Ectodermal cell (in vitro differentiated cells): ENCODE measurements around the gene SPATS1.

Experiments used
- H3K27ac ChIP-seq: 2 replicates; pipeline ENCODE4 v1.7.0; 2013; ENCODE audit warnings: mild to moderate bottlenecking, low read depth, low read length; ENCODE audit not compliant: insufficient read depth, poor library complexity, severe bottlenecking
- H3K27me3 ChIP-seq: 2 replicates; pipeline ENCODE4 v1.7.0; 2013; ENCODE audit warnings: mild to moderate bottlenecking, low read length; ENCODE audit not compliant: insufficient read depth, control insufficient read depth, poor library complexity, severe bottlenecking
- H3K36me3 ChIP-seq: one replicate; pipeline ENCODE4 v1.7.0; 2013; ENCODE audit warnings: low read length; ENCODE audit not compliant: control insufficient read depth, insufficient read depth
- H3K4me1 ChIP-seq: one replicate; pipeline ENCODE4 v1.7.0; 2013; ENCODE audit warnings: low read length; ENCODE audit not compliant: control insufficient read depth, insufficient read depth
- H3K4me3 ChIP-seq: 2 replicates; pipeline ENCODE4 v1.7.0; 2013; ENCODE audit warnings: low read depth, low read length, control low read depth; ENCODE audit not compliant: insufficient read depth
- H3K9me3 ChIP-seq: 2 replicates; pipeline ENCODE4 v1.7.0; 2013; ENCODE audit warnings: mild to moderate bottlenecking, low read length, moderate library complexity; ENCODE audit not compliant: control insufficient read depth
- WGBS, 2 experiments: methylation state at CpG; one replicate each; pipeline ENCODE4 v1.1.7; 2013; ENCODE audit warnings: missing lambda C conversion rate in 2 of 2; 5-methylcytosine and 5-hydroxymethylcytosine counted together

The SPATS1 gene

DNA sequence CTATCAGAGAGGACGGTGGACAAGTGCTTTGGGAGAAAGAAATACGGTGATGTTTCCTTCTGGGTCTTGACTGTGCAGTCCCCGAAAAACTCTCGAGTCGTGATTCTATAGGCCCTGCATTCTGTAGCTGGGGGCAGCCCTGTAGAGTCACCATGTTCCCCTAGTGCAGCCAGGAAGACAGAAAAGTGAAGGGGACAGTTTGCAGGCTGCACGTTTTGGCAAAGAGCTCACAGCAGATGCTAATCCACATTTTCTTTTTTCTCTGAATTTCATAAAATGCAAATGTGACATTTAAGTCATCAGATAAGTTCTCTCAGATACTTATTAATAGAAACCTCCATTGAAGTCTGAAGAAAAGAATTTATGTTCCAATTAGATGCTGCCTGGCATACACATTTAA, 19.5 kb downstream of the SPATS1 start:
- H3K4me1 ChIP-seq, result no peaks in the 10 kb centered on the region
- no peaks in the 10 kb centered on the region for H3K9me3 ChIP-seq
- no peak overlapping the region for H3K4me3 ChIP-seq
- WGBS, 2 experiments, result 88 to 93% methylated on average over 6 of the region's 6 CpGs
- H3K36me3 ChIP-seq, result no peaks in the 10 kb centered on the region
- no peak overlapping the region for H3K27ac ChIP-seq
- no peaks in the 10 kb centered on the region for H3K27me3 ChIP-seq

DNA sequence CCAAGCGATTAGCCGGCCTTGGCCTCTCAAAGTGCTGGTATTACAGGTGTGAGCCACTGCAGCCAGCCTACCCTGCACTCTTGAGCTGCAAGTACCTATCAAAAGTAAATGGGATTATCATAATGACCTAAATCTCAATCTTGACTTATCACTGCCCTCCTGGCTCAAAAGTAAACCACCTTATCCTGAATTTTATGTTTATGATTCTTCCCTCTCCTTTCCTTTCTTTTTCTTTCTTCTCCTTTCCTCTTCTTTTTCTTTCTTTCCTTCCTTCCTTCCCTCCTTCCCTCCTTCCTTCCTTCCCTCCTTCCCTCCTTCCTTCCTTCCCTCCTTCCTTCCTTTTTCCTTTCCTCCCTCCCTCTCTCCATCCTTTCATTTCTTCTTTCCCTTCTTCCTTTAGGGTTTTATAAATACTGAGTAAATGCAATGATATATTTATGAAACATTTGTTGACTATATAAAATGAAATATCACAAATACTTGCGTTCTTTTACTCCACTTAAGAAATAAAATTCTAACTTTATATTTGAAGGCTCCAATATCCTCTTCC, 21.0 kb downstream of the SPATS1 start:
- H3K36me3 ChIP-seq, result no peaks in the 10 kb centered on the region
- no peaks in the 10 kb centered on the region for H3K27me3 ChIP-seq
- WGBS, 2 experiments, result 94 to 97% methylated on average over 3 of the region's 3 CpGs
- H3K9me3 ChIP-seq, result no peaks in the 10 kb centered on the region
- no peak overlapping the region for H3K4me3 ChIP-seq
- no peak overlapping the region for H3K27ac ChIP-seq
- H3K4me1 ChIP-seq, result no peaks in the 10 kb centered on the region

DNA sequence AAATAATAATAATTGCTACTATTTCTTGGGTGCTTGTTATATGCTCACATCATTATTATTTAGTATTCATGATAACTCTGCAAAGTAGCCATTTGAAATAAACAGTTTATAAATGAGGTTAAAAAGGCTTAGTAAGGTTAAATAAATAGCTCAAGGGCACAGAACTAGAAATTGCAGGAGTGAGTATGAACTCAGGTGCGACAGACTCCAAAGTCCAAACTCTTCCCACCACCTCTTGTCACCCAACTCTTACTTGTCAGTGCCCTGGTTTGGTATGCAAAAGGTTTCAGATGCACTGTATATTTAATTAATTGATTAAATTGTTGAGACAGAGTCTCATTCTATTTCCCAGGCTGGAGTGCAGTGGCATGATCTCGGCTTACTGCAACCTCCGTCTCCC, 24.3 kb downstream of the SPATS1 start:
- H3K4me3 ChIP-seq, result no peak overlapping the region
- no peak overlapping the region for H3K27ac ChIP-seq
- H3K27me3 ChIP-seq, result no peaks in the 10 kb centered on the region
- no peaks in the 10 kb centered on the region for H3K9me3 ChIP-seq
- H3K36me3 ChIP-seq, result no peaks in the 10 kb centered on the region
- 95 to 98% methylated on average over 2 to 3 of the region's 3 CpGs for WGBS, 2 experiments
- no peaks in the 10 kb centered on the region for H3K4me1 ChIP-seq

DNA sequence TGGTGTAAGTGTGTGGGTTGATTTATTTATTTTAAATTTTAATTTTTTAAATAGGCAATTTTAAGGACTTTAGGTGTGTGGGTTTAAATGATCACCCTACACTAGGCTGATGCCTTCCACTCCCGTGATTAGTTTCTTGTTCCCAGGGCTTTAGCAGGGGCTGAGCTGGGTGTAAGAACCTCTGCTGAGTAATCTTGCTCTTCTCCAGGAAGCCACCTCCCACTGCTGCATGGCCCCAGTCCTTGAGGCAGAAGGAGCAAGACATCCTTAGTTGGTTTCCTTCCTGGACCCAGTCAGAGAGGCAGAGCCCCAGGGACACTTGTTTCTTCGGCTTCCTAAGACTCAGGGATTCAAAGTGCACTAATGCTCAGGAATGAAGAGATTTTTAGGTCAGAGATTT, 25.2 kb downstream of the SPATS1 start:
- H3K9me3 ChIP-seq, result no peaks in the 10 kb centered on the region
- H3K4me3 ChIP-seq, result no peak overlapping the region
- H3K4me1 ChIP-seq, result no peaks in the 10 kb centered on the region
- no peaks in the 10 kb centered on the region for H3K27me3 ChIP-seq
- H3K27ac ChIP-seq, result no peak overlapping the region
- 88 to 90% methylated on average over 2 of the region's 2 CpGs for WGBS, 2 experiments
- no peaks in the 10 kb centered on the region for H3K36me3 ChIP-seq

DNA sequence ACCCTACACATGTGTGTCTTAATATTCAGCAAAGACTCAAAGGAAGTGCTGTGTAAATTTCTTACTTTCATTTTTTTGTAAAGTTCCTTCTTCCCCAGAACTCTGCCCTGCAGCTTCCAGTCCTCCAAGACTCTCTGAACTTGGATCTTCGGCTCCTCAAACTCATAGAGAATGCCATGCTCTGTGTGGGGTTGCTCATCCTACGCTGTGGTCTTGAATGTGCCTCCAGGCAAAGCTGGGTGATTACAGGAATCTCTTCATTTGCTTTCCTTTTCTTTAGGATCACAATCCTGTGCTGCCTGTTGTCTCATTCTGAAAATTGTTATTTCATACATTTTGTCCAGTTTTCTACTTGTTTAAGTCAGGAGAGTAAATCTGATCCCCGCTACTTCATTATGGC, 30.6 kb downstream of the SPATS1 start:
- H3K27ac ChIP-seq, result no peak overlapping the region
- 68 to 78% methylated on average over 2 of the region's 3 CpGs for whole genome bisulfite sequencing, 2 experiments
- no peaks in the 10 kb centered on the region for H3K9me3 ChIP-seq
- no peaks in the 10 kb centered on the region for H3K4me1 ChIP-seq
- no peak overlapping the region for H3K4me3 ChIP-seq
- no peaks in the 10 kb centered on the region for H3K36me3 ChIP-seq
- H3K27me3 ChIP-seq, result no peaks in the 10 kb centered on the region

DNA sequence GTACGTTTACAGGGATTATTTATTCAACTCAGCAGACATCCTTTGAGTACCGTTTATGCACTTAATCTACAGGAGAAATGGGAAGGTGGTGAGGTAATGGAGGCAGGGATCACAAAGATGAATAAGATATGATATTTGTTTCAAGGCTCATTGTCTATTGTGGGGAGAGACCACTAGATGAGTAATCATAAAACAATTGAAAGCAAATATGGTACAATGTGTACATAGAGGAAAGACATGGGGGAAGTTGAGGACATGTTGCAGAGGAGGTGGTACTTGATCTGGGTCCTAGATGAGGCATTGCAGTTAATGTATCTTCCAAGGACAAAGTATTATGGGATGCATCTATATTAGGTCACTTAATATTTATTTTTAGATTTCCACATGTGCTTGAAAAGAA, 31.3 kb downstream of the SPATS1 start:
- no peak overlapping the region for H3K27ac ChIP-seq
- no peaks in the 10 kb centered on the region for H3K4me1 ChIP-seq
- H3K9me3 ChIP-seq, result no peaks in the 10 kb centered on the region
- 77 to 85% methylated on average over 2 of the region's 2 CpGs for WGBS, 2 experiments
- H3K27me3 ChIP-seq, result no peaks in the 10 kb centered on the region
- no peak overlapping the region for H3K4me3 ChIP-seq
- H3K36me3 ChIP-seq, result no peaks in the 10 kb centered on the region

DNA sequence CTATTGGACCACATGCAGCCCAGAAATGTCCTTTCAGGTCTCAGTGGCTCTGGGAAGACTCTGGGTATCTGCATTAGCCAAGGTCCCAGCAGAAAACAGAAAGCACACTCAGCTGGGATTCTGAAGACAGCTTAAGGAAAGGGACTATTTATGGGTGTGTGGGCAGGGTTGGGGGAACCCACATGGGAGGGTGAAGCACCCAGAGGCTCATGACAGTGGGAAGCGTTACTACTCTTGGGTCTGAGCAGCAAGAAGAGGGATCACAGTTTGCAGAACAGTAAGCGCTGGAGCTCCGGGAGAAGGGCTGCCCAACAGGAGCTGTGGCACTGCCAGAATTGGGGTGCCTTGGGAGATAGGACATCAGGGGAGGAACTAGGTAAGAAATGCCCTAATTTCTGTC, 32.6 kb downstream of the SPATS1 start:
- H3K36me3 ChIP-seq, result no peaks in the 10 kb centered on the region
- no peak overlapping the region for H3K27ac ChIP-seq
- H3K4me3 ChIP-seq, result no peak overlapping the region
- no peaks in the 10 kb centered on the region for H3K9me3 ChIP-seq
- WGBS, 2 experiments, result 95 to 96% methylated on average over 3 of the region's 3 CpGs
- H3K4me1 ChIP-seq, result no peaks in the 10 kb centered on the region
- H3K27me3 ChIP-seq, result no peaks in the 10 kb centered on the region

DNA sequence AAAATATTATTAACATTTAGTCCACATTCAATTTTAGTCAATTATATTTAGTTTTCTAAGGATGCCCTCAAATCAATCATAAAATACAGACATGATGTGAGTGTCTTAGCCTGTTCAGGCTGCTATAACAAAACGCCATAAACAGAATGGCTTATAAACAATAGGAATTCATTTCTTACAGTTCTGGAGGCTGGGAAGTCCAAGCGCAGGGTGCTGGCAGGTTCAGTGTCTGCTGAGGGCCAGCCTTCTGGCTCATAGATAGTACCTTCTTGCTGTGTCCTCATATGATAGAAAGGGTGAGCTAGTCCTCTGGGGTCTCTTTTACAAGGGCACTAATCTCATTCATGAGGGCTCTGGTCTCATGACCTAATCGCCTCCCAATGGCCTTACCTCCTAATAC, 35.0 kb downstream of the SPATS1 start:
- Histone ChIP-seq H3K4me3 (no peak overlapping the region), H3K4me1 (no peaks in the 10 kb centered on the region), H3K27ac (no peak overlapping the region), H3K27me3 (no peaks in the 10 kb centered on the region), H3K9me3 (no peaks in the 10 kb centered on the region), H3K36me3 (no peaks in the 10 kb centered on the region)
- 96 to 98% methylated on average over 3 of the region's 3 CpGs for WGBS, 2 experiments

DNA sequence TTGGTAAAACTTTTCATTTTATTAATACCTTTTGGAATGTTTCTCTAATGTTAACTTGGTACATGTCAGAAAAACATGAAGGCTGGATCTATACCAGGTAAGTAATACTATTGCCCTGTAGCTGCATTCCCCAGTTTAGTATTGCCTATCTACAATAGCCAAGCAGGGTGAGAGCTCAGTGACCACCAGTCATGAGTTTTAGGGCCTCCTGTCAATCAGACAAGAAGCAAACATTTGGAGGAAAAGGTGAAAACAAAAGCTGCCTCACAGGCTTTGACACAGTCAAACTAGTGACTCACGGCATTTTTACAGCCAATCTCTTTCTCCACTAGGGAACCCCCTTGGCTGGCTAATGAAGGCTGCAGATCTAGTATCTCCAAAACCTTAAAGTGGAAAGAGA, 35.5 kb downstream of the SPATS1 start:
- H3K27me3 ChIP-seq, result no peaks in the 10 kb centered on the region
- no peak overlapping the region for H3K27ac ChIP-seq
- no peaks in the 10 kb centered on the region for H3K36me3 ChIP-seq
- WGBS, 2 experiments, result 35 to 52% methylated on average over 1 of the region's 1 CpG
- H3K9me3 ChIP-seq, result no peaks in the 10 kb centered on the region
- no peaks in the 10 kb centered on the region for H3K4me1 ChIP-seq
- no peak overlapping the region for H3K4me3 ChIP-seq

DNA sequence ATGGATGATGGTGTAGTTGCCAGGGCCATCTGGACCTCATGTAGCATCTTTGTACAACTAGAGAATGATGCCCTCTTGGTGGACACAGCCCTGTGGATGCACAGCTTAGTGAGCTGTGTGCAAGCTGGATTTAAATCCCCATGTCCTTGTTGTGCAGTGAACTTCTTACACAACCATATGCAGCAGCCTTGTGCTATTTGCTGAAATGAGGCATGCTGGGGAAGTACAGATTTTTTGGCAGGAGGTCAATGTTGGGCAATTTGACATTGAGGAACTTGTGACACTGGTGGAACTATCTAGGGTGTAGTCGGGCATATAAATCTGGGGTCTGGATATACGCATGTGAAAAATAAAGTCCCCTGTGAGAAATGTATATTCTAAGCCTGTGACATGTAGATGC, 39.3 kb downstream of the SPATS1 start:
- WGBS, 2 experiments, result 88 to 98% methylated on average over 2 of the region's 2 CpGs
- H3K27me3 ChIP-seq, result no peaks in the 10 kb centered on the region
- H3K9me3 ChIP-seq, result no peaks in the 10 kb centered on the region
- no peaks in the 10 kb centered on the region for H3K36me3 ChIP-seq
- H3K27ac ChIP-seq, result no peak overlapping the region
- H3K4me1 ChIP-seq, result no peaks in the 10 kb centered on the region
- H3K4me3 ChIP-seq, result no peak overlapping the region

DNA sequence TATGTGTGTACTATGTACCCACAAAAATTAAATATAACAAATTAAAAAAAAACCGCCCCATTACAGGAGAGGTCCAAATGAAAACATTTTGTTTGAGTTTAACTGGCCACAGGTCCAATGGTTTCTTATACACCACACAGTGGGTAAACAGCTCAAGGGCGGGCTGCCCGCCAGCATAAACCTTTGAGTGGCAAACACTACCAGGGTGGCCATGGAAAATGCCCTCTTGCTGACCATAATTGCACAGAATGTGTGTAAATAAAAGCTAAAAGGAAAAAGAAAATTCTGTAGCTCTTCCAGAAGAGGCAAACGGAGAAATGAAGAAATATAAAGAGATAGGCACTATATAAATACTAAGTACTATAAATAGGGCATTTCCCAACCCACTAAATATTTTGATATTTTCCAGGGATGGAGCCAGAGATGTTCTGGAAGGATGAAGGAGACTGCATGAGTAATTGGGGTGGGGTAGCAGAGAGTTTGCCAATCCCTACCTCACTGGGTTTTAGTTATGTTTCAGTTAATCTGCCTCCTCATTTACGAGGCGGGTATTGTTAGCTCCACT, 44.0 kb downstream of the SPATS1 start:
- Histone ChIP-seq H3K36me3 (peaks cover 2% of the 10 kb centered on the region), H3K27ac (peak overlapping the region; percentile 95), H3K4me1 (peaks cover 11% of the 10 kb centered on the region), H3K27me3 (no peaks in the 10 kb centered on the region), H3K9me3 (no peaks in the 10 kb centered on the region), H3K4me3 (peak overlapping the region; percentile 89)
- 87 to 95% methylated on average over 5 of the region's 6 CpGs for WGBS, 2 experiments
